Body of pancreas (tissue), 4 donors: Measurements from ENCODE around the gene SLC4A5. TPM values are rescaled to one million over a fixed set of nuclear protein-coding genes. Genes with fewer than 3 reads are reported as not detected.

ENCODE experiments used
- ATAC-seq: fragments of 150-250 bp; one replicate; pipeline ENCODE4 v1.9.1; 2016
- DNase-seq, 4 donors: peaks; one replicate each; pipeline ENCODE4 v3.0.0-alpha.2; 2019
- H3K27ac ChIP-seq, 4 donors: fragments of 200-600 bp; sonication (generic); 1 replicate in 3 of 4; 2 replicates in 1 of 4; pipeline versions ENCODE4 v1.5.1 to v1.6.1; 2016 to 2019; ENCODE audit warnings: mild to moderate bottlenecking in 1 of 4, mixed read lengths in 1 of 4, moderate library complexity in 1 of 4
- H3K27me3 ChIP-seq, 2 donors: fragments of 200-600 bp; sonication (generic); one replicate each; pipeline ENCODE4 v1.6.0; 2016; ENCODE audit warnings: mild to moderate bottlenecking in 1 of 2
- H3K36me3 ChIP-seq, 2 donors: fragments of 200-600 bp; sonication (generic); replicated peaks in 1 of 2; 2 replicates each; pipeline ENCODE4 v1.5.1; 2016; ENCODE audit warnings: low read depth in 2 of 2; ENCODE audit not compliant: insufficient read depth in 1 of 2
- H3K4me1 ChIP-seq: fragments of 200-600 bp; sonication (generic); one replicate; pipeline ENCODE4 v1.6.0; 2016
- H3K4me3 ChIP-seq, 2 donors: fragments of 200-600 bp; sonication (generic); 1 replicate in 1 of 2; 2 replicates in 1 of 2; pipeline ENCODE4 v1.5.1; 2016 to 2019
- H3K9me3 ChIP-seq, 3 donors: fragments of 200-600 bp; sonication (generic); 1 replicate in 2 of 3; 2 replicates in 1 of 3; pipeline ENCODE4 v1.5.1; 2016
- CTCF ChIP-seq, 7 experiments: fragments of 450-650 bp in 4 of 7; fragments of 200-600 bp in 3 of 7; sonication (generic) in 3 of 7; IDR thresholded peaks; one replicate each; pipeline ENCODE4 v1.5.1; 2016 to 2019; ENCODE audit warnings: antibody characterized with exemption in 7 of 7
- POLR2A ChIP-seq, 3 donors: fragments of 450-650 bp; IDR thresholded peaks; one replicate each; pipeline ENCODE4 v1.6.1; 2016; ENCODE audit warnings: antibody characterized with exemption in 3 of 3, mild to moderate bottlenecking in 2 of 3
- WGBS, 2 donors: methylation state at CpG; one replicate each; pipeline ENCODE4 v1.1.5; 2017; 5-methylcytosine and 5-hydroxymethylcytosine counted together
- intact Hi-C: fragments of 100-400 bp; cut with DNase I; formaldehyde crosslinking; loops from one replicate; pipeline ENCODE4 v1.15.1; 2023
- total RNA-seq, 2 donors: library from RNA; depleted of rRNA; stranded (reverse); fragments of >200 nt; gene quantifications; one replicate each; pipeline ENCODE4 v1.1.0, GENCODE V29; 2016

SLC4A5 gene
- total RNA-seq, 2 donors from 2014 or later, result 2.3 to 8.3 TPM

GRCh38 chr2:74391209-74391579 is 48.0 kb upstream of the SLC4A5 start:
- H3K36me3 ChIP-seq, result no peaks in the 10 kb centered on the region
- no peak for TF ChIP-seq POLR2A (IDR thresholded peaks at IDR 0.05)
- no peak for TF ChIP-seq CTCF (IDR thresholded peaks at IDR 0.05)
- H3K9me3 ChIP-seq, result no peaks in the 10 kb centered on the region
- ATAC-seq (peak; percentile 8), DNase-seq (no peak)
- peaks cover 25% of the 10 kb centered on the region for H3K4me1 ChIP-seq
- 0% methylated on average over 6 to 11 of the region's 11 CpGs for WGBS, 2 donors
- intact Hi-C loops, result no loop called here
- H3K4me3 ChIP-seq, result peak overlapping the region; percentile 90 to 98
- H3K27ac ChIP-seq, result peak overlapping the region in 3 of 4 donors; percentile 86 to 93 (median 88)
- no peaks in the 10 kb centered on the region for H3K27me3 ChIP-seq

GRCh38 chr2:74390606-74391005 is 47.4 kb upstream of the SLC4A5 start:
- no peak for TF ChIP-seq POLR2A (IDR thresholded peaks at IDR 0.05)
- TF ChIP-seq CTCF (IDR thresholded peaks at IDR 0.05), result no peak
- no peaks in the 10 kb centered on the region for H3K36me3 ChIP-seq
- H3K9me3 ChIP-seq, result no peaks in the 10 kb centered on the region
- no peak for DNase-seq
- no peak for ATAC-seq
- no peaks in the 10 kb centered on the region for H3K27me3 ChIP-seq
- 60 to 61% methylated on average over 5 of the region's 5 CpGs for WGBS, 2 donors
- no peak overlapping the region for H3K4me3 ChIP-seq
- no peak overlapping the region for H3K27ac ChIP-seq
- H3K4me1 ChIP-seq, result peaks cover 25% of the 10 kb centered on the region
- intact Hi-C loops, result no loop called here

GRCh38 chr2:74387346-74387745 is 44.1 kb upstream of the SLC4A5 start:
- H3K4me3 ChIP-seq, result no peak overlapping the region
- no peak for TF ChIP-seq CTCF (IDR thresholded peaks at IDR 0.05)
- TF ChIP-seq POLR2A (IDR thresholded peaks at IDR 0.05), result no peak
- no peaks in the 10 kb centered on the region for H3K9me3 ChIP-seq
- H3K27me3 ChIP-seq, result no peaks in the 10 kb centered on the region
- H3K4me1 ChIP-seq, result peaks cover 41% of the 10 kb centered on the region
- intact Hi-C loops, result no loop called here
- no peak overlapping the region for H3K27ac ChIP-seq
- H3K36me3 ChIP-seq, result no peaks in the 10 kb centered on the region
- 94 to 97% methylated on average over 1 of the region's 1 CpG for WGBS, 2 donors
- ATAC-seq, result no peak
- DNase-seq, result no peak

- no peaks in the 10 kb centered on the region for H3K9me3 ChIP-seq
- intact Hi-C loops, result no loop called here
- no peak for DNase-seq
- H3K4me3 ChIP-seq, result no peak overlapping the region
- H3K36me3 ChIP-seq, result no peaks in the 10 kb centered on the region
- H3K27me3 ChIP-seq, result no peaks in the 10 kb centered on the region
- peaks cover 44% of the 10 kb centered on the region for H3K4me1 ChIP-seq
- TF ChIP-seq POLR2A (IDR thresholded peaks at IDR 0.05) (no peak), CTCF (IDR thresholded peaks at IDR 0.05) (no peak)
- 86% methylated on average over 8 of the region's 8 CpGs for WGBS, 2 donors
- no peak for ATAC-seq
- H3K27ac ChIP-seq, result no peak overlapping the region
Measured at GRCh38 chr2:74385396-74385795, 42.2 kb upstream of the SLC4A5 start.

GRCh38 chr2:74384051-74384450 is 40.8 kb upstream of the SLC4A5 start:
- Histone ChIP-seq H3K9me3 (no peaks in the 10 kb centered on the region), H3K27me3 (no peaks in the 10 kb centered on the region), H3K27ac (peak overlapping the region in 1 of 4 donors; percentile 71), H3K36me3 (no peaks in the 10 kb centered on the region), H3K4me3 (no peak overlapping the region), H3K4me1 (peaks cover 44% of the 10 kb centered on the region)
- TF ChIP-seq CTCF (IDR thresholded peaks at IDR 0.05) (no peak), POLR2A (IDR thresholded peaks at IDR 0.05) (no peak)
- WGBS, 2 donors, result 70 to 72% methylated on average over 3 of the region's 3 CpGs
- DNase-seq (no peak), ATAC-seq (no peak)
- intact Hi-C loops, result no loop called here
